Measurements from ENCODE around the gene CEP131. TPM values are rescaled to one million over a fixed set of nuclear protein-coding genes. Genes with fewer than 3 reads are reported as not detected.

Gene CEP131
- total and polyA plus RNA-seq, 2 of the 8 experiments (the other 6 are each of a cell fraction or from before 2014, with no cell fraction given) = 5.9 to 23.2 TPM

DNA sequence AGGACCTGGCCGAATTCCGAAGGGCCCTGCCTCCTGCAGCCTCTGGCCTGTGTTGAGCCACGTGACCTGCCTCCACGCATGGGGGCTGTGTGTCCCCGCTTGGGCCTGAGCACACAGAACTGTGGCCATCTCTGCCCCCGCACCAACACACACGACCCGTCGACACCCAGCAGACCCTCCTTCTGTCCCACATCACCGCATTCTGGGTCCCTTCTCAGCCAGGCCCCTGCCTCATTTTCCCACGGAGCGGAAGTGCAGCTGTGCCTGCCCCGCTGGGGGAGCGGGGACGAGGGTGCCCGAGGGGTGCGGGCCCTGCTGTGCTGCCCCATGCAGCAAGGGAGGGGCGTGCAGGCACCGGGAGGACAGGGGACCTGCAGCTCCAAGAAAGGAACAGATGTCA is 34.8 kb upstream of the CEP131 start (continued):
- TF ChIP-seq SUZ12 (IDR thresholded peaks at IDR 0.05; ENCODE audit: low read length) (no peak), BACH1 (IDR thresholded peaks at IDR 0.05; ENCODE audit: low read length) (no peak), SRF (IDR thresholded peaks at IDR 0.05; ENCODE audit: low read depth, low read length) (no peak)

Data from H1 (cell line).